Thoracic aorta (tissue), 2 donors: Measurements from ENCODE around the gene LYPD6. TPM values are rescaled to one million over a fixed set of nuclear protein-coding genes. Genes with fewer than 3 reads are reported as not detected.

Source experiments
- ATAC-seq: fragments of 150-250 bp; one replicate; pipeline ENCODE4 v1.8.0; 2017; ENCODE audit warnings: low read depth; ENCODE audit not compliant: insufficient number of reproducible peaks, low FRiP score
- DNase-seq: peaks from one replicate; pipeline ENCODE4 v3.0.0-alpha.2; 2020; ENCODE audit warnings: low spot score
- H3K27ac ChIP-seq, 2 donors: fragments of 200-600 bp; sonication (generic); 1 replicate in 1 of 2; 2 replicates in 1 of 2; pipeline ENCODE4 v1.5.1; 2016; ENCODE audit warnings: mild to moderate bottlenecking in 2 of 2, moderate library complexity in 2 of 2
- H3K27me3 ChIP-seq: fragments of 200-600 bp; sonication (generic); replicated peaks from 2 replicates; pipeline ENCODE4 v1.6.0; 2016; ENCODE audit warnings: mild to moderate bottlenecking; ENCODE audit not compliant: insufficient read depth
- H3K36me3 ChIP-seq: fragments of 200-600 bp; sonication (generic); one replicate; pipeline ENCODE4 v1.5.1; 2016
- H3K4me1 ChIP-seq, 2 donors: fragments of 200-600 bp; sonication (generic); 1 replicate in 1 of 2; 2 replicates in 1 of 2; pipeline versions ENCODE4 v1.5.1 to v1.6.0; 2016; ENCODE audit warnings: low read depth in 2 of 2, mild to moderate bottlenecking in 1 of 2; ENCODE audit not compliant: control insufficient read depth in 1 of 2
- H3K4me3 ChIP-seq: fragments of 200-600 bp; sonication (generic); 2 replicates; pipeline ENCODE4 v1.5.1; 2016; ENCODE audit warnings: mild to moderate bottlenecking
- H3K9me3 ChIP-seq: fragments of 200-600 bp; sonication (generic); 2 replicates; pipeline ENCODE4 v1.5.1; 2016
- CTCF ChIP-seq: fragments of 200-600 bp; sonication (generic); IDR thresholded peaks from one replicate; pipeline ENCODE4 v1.5.1; 2019; ENCODE audit warnings: antibody characterized with exemption
- total RNA-seq, 2 donors: library from RNA; depleted of rRNA; stranded (reverse); fragments of >200 nt; gene quantifications; one replicate each; pipeline versions ENCODE4 v1.1.0 to v1.2.3, GENCODE V29; 2016

LYPD6 gene
- total RNA-seq, 2 donors from 2014 or later, result 0.27 to 0.28 TPM

GRCh38 chr2:149370061-149370775 is 39.8 kb downstream of the LYPD6 start:
- no peaks in the 10 kb centered on the region for H3K9me3 ChIP-seq
- no peaks in the 10 kb centered on the region for H3K4me1 ChIP-seq
- no peak overlapping the region for H3K27ac ChIP-seq
- DNase-seq (no peak), ATAC-seq (no peak)
- no peaks in the 10 kb centered on the region for H3K27me3 ChIP-seq
- H3K36me3 ChIP-seq, result no peaks in the 10 kb centered on the region
- no peak for TF ChIP-seq CTCF
- no peak overlapping the region for H3K4me3 ChIP-seq

DNA sequence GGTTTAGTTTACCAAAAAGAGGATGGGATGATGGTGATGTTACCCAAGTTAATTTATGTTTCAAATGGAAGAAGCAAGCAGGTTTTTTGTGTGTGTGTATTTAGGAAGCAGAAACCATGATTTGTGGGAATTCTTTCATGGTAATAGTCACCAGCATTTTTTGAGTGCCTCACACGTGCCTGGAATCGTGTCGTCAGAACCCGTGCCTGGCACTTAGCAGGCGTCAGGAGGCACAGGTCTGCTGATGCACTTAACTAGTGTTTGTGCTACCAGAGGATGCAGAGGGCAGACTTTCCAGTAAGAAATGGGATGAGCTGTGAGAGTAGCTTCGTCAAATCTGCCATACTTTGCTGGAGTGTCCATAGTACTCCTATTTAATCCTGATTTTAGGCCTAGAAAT is 41.1 kb downstream of the LYPD6 start:
- no peak for TF ChIP-seq CTCF
- no peak overlapping the region for H3K27ac ChIP-seq
- DNase-seq (no peak), ATAC-seq (no peak)
- peaks cover 0 to 7% of the 10 kb centered on the region in 2 donors for H3K4me1 ChIP-seq
- H3K9me3 ChIP-seq, result no peaks in the 10 kb centered on the region
- no peaks in the 10 kb centered on the region for H3K27me3 ChIP-seq
- no peaks in the 10 kb centered on the region for H3K36me3 ChIP-seq
- no peak overlapping the region for H3K4me3 ChIP-seq

DNA sequence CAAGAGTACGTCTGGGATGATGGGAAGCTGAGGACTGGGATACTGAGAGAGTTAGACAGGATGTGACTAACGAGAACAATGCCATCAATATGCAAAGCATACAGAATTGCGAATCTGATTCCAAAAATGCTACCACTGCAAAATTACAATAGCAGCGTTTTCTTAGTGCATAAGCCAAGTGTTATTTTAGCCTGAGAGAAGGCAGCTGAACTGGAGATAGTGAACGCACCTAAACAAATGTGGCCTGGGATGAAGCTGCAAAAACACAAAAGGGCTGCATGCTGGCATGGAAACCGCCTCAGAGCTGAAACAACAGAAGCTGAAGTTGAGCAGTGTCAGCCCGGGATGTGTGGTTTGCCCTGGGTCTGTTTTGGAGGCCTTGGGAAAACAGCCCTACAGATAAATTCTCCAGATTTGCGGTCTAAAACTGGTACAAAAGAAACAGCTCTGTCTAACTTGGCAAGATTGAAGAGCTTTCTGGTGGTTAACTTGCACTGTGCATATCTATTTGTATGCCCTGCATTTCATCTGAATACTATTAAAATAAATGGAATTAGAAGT is 45.5 kb downstream of the LYPD6 start:
- H3K36me3 ChIP-seq, result no peaks in the 10 kb centered on the region
- TF ChIP-seq CTCF, result no peak
- ATAC-seq (no peak), DNase-seq (no peak)
- no peak overlapping the region for H3K4me3 ChIP-seq
- H3K4me1 ChIP-seq, result peaks cover 0 to 7% of the 10 kb centered on the region in 2 donors
- no peak overlapping the region for H3K27ac ChIP-seq
- no peaks in the 10 kb centered on the region for H3K27me3 ChIP-seq
- no peaks in the 10 kb centered on the region for H3K9me3 ChIP-seq

- no peaks in the 10 kb centered on the region for H3K27me3 ChIP-seq
- ATAC-seq, result no peak
- H3K4me3 ChIP-seq, result no peak overlapping the region
- no peak for DNase-seq
- H3K9me3 ChIP-seq, result no peaks in the 10 kb centered on the region
- TF ChIP-seq CTCF, result no peak
- H3K36me3 ChIP-seq, result no peaks in the 10 kb centered on the region
- no peak overlapping the region for H3K27ac ChIP-seq
- H3K4me1 ChIP-seq, result peaks cover 0 to 7% of the 10 kb centered on the region in 2 donors
Observed at GRCh38 chr2:149380205-149380604, 49.8 kb downstream of the LYPD6 start.

DNA sequence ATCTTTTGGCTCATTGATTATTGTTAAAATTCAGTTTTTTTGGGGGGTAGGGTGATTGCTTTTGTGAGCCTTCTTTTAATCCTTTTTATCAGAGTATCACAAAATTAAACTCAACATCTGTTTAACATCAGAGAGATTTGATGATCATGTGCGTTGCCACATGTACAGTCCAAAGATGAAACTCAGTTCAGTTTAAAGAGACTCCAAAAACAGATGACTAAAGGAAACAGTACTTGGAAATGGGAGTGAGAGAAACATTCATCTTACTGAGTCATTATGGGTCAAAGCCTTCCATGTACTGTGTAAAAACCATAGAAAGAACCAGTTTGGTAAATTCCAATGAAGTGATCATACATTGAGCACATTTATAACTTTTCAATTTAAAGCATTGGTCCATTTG is 53.0 kb downstream of the LYPD6 start:
- H3K9me3 ChIP-seq, result no peaks in the 10 kb centered on the region
- H3K27ac ChIP-seq, result no peak overlapping the region
- no peak overlapping the region for H3K4me3 ChIP-seq
- no peak for TF ChIP-seq CTCF
- H3K36me3 ChIP-seq, result no peaks in the 10 kb centered on the region
- DNase-seq (no peak), ATAC-seq (no peak)
- no peaks in the 10 kb centered on the region for H3K27me3 ChIP-seq
- no peaks in the 10 kb centered on the region for H3K4me1 ChIP-seq
